SJSA1 (cell line): ENCODE measurements around the gene DOLK. TPM values are rescaled to one million over a fixed set of nuclear protein-coding genes. Genes with fewer than 3 reads are reported as not detected.

Source experiments
- DNase-seq, 2 experiments: peaks; one replicate each; pipeline ENCODE4 v3.0.0-alpha.2; 2015 to 2020; ENCODE audit warnings: low spot score in 2 of 2, low read depth in 1 of 2
- H3K27ac ChIP-seq: fragments of 250-450 bp; sonication (Bioruptor Pico); 2 replicates; pipeline ENCODE4 v1.5.1; 2020; ENCODE audit warnings: mild to moderate bottlenecking, moderate library complexity
- H3K27me3 ChIP-seq: fragments of 250-450 bp; sonication (Bioruptor Pico); replicated peaks from 2 replicates; pipeline ENCODE4 v1.5.1; 2020; ENCODE audit warnings: mild to moderate bottlenecking, moderate library complexity
- H3K36me3 ChIP-seq: fragments of 250-450 bp; sonication (Bioruptor Pico); 2 replicates; pipeline ENCODE4 v1.5.1; 2020; ENCODE audit warnings: mild to moderate bottlenecking
- H3K4me1 ChIP-seq: fragments of 250-450 bp; sonication (Bioruptor Pico); replicated peaks from 2 replicates; pipeline ENCODE4 v1.6.1; 2021; ENCODE audit warnings: mild to moderate bottlenecking
- H3K4me3 ChIP-seq: fragments of 250-450 bp; sonication (Bioruptor Pico); 2 replicates; pipeline ENCODE4 v1.5.1; 2020; ENCODE audit warnings: mild to moderate bottlenecking
- H3K9me3 ChIP-seq: fragments of 250-450 bp; sonication (Bioruptor Pico); replicated peaks from 2 replicates; pipeline ENCODE4 v1.5.1; 2020; ENCODE audit warnings: mild to moderate bottlenecking
- total RNA-seq: library from RNA; depleted of rRNA; stranded (reverse); fragments of >200 nt; shearing (Covaris generic); gene quantifications from 2 replicates; pipeline ENCODE4 v1.2.3, GENCODE V29; 2014

The DOLK gene
- total RNA-seq, 1 experiment from 2014 or later, result 26.6 TPM

- Histone ChIP-seq H3K27ac (no peak overlapping the region), H3K4me3 (no peak overlapping the region), H3K9me3 (no peaks in the 10 kb centered on the region), H3K4me1 (peaks cover 57% of the 10 kb centered on the region), H3K36me3 (peaks cover 80% of the 10 kb centered on the region), H3K27me3 (no peaks in the 10 kb centered on the region)
- no peak for DNase-seq
Measured at GRCh38 chr9:128908372-128908771, 39.0 kb downstream of the DOLK start.

- Histone ChIP-seq H3K27me3 (no peaks in the 10 kb centered on the region), H3K4me3 (no peak overlapping the region), H3K9me3 (no peaks in the 10 kb centered on the region), H3K27ac (no peak overlapping the region), H3K36me3 (peaks cover 80% of the 10 kb centered on the region), H3K4me1 (peaks cover 58% of the 10 kb centered on the region)
- no peak for DNase-seq
Measured at GRCh38 chr9:128906741-128907140, 40.7 kb downstream of the DOLK start.

- no peaks in the 10 kb centered on the region for H3K27me3 ChIP-seq
- H3K36me3 ChIP-seq, result peaks cover 81% of the 10 kb centered on the region
- H3K4me3 ChIP-seq, result no peak overlapping the region
- DNase-seq, result no peak
- H3K9me3 ChIP-seq, result no peaks in the 10 kb centered on the region
- peaks cover 51% of the 10 kb centered on the region for H3K4me1 ChIP-seq
- H3K27ac ChIP-seq, result no peak overlapping the region
Measured at GRCh38 chr9:128905964-128906363, 41.4 kb downstream of the DOLK start.

- Histone ChIP-seq H3K4me1 (peaks cover 32% of the 10 kb centered on the region), H3K27ac (peak overlapping the region; percentile 30), H3K4me3 (no peak overlapping the region), H3K9me3 (no peaks in the 10 kb centered on the region), H3K36me3 (peaks cover 79% of the 10 kb centered on the region), H3K27me3 (no peaks in the 10 kb centered on the region)
- DNase-seq, result peak; percentile 32 to 51
Measured at GRCh38 chr9:128903871-128904620, 43.4 kb downstream of the DOLK start.

- Histone ChIP-seq H3K36me3 (peaks cover 79% of the 10 kb centered on the region), H3K9me3 (no peaks in the 10 kb centered on the region), H3K4me3 (no peak overlapping the region), H3K27ac (no peak overlapping the region), H3K4me1 (peaks cover 29% of the 10 kb centered on the region), H3K27me3 (no peaks in the 10 kb centered on the region)
- DNase-seq, result no peak
Measured at GRCh38 chr9:128903079-128903461, 44.3 kb downstream of the DOLK start.

- no peak overlapping the region for H3K27ac ChIP-seq
- peaks cover 29% of the 10 kb centered on the region for H3K4me1 ChIP-seq
- H3K36me3 ChIP-seq, result peaks cover 79% of the 10 kb centered on the region
- peak in 1 of 2 experiments; percentile 41 for DNase-seq
- no peak overlapping the region for H3K4me3 ChIP-seq
- H3K27me3 ChIP-seq, result no peaks in the 10 kb centered on the region
- H3K9me3 ChIP-seq, result no peaks in the 10 kb centered on the region
Measured at GRCh38 chr9:128902351-128903078, 44.9 kb downstream of the DOLK start.

- Histone ChIP-seq H3K4me3 (no peak overlapping the region), H3K9me3 (no peaks in the 10 kb centered on the region), H3K27me3 (no peaks in the 10 kb centered on the region), H3K4me1 (peaks cover 29% of the 10 kb centered on the region), H3K27ac (no peak overlapping the region), H3K36me3 (peaks cover 79% of the 10 kb centered on the region)
- DNase-seq, result no peak
Measured at GRCh38 chr9:128901822-128902221, 45.6 kb downstream of the DOLK start.

DNA sequence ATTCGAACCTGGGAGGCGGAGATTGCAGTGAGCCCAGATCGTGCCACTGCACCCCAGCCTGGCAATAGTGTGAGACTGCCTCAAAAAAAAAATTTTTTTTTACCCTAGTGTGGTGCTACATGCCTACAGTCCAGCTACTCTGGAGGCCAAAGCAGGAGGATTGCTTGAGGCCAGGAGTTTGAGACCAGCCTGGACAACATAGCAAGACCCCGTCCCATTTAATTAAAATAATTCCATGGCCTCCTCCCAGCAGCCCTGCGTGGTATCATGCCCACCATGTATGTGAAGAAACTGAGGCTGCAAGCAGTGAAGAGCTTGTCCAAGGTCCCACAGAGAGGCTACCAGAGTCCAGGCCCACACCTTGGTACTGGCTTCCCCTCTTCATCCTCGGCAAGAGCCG, 46.0 kb downstream of the DOLK start:
- no peak overlapping the region for H3K27ac ChIP-seq
- H3K9me3 ChIP-seq, result no peaks in the 10 kb centered on the region
- peaks cover 29% of the 10 kb centered on the region for H3K4me1 ChIP-seq
- H3K4me3 ChIP-seq, result no peak overlapping the region
- peaks cover 79% of the 10 kb centered on the region for H3K36me3 ChIP-seq
- no peak for DNase-seq
- no peaks in the 10 kb centered on the region for H3K27me3 ChIP-seq

DNA sequence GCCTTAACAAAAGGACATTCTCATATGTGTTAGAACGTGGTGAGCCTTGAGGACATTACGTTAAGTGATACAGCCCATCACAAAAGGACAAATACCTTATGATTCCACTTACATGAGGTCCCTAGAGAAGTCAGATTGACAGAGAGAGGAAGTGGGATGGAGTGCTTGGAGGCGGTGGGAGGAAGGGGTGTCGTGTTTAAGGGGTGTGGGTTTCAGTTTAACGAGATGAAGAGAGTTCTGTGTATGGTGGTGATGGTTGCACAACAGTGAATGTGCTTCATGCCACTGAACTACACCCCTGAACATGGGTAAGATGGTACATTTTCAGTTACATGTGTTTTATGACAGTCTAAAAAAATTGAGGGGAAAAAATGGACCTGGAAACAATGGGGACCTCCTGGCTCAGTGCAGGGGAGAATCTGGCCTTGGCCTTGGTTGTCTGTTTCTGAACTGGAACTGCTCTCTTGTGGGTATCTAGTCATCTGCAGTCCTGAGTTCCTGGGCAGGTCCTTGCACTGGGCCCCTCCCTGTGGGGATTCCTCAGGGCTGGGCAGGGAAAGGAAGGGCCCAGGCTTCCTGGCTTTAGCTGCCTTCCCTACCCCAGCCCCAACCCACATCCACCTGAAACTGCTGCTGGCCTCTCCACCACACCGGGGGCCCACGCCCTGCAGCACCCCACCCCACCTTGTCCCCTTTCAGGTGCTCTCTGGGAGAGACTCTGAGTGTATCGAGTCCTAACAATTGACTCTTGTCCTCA, 47.7 kb downstream of the DOLK start:
- DNase-seq, result no peak
- Histone ChIP-seq H3K4me1 (peaks cover 29% of the 10 kb centered on the region), H3K27me3 (no peaks in the 10 kb centered on the region), H3K27ac (no peak overlapping the region), H3K4me3 (no peak overlapping the region), H3K36me3 (peaks cover 87% of the 10 kb centered on the region), H3K9me3 (no peaks in the 10 kb centered on the region)

DNA sequence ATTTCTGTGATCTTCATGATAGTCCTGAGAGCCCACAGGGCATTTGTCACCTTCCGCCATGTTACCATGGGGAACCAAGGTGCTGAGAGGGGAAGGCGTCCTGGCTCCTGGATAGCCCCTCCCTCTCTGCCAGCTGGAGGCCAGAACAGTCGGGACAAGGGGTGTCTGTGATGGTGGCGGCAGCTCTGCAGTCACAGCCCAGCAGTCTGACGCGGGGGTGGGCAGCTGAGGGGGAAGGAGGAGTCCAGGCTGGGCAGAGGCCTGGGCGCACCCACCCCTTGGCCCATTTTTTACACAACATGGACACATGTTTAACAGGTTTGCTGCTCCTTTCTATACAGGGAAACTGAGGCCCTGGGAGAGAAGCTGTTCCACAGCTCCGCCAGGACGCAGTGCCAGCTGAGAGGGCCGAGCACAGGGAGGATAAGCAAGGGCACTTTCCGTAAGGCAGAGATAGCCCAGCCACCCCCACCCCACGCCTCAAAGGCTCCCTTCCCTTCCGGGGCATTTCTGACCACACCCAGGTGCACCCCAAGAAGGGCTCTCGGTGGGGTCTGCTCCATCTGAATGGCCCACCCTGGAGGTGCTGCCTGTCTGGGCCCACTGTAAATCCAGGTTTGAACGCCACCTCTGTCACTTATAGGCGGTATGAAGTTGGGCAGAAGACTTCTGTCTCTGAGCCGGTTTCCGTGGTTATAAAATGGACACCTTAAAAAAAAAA, 48.4 kb downstream of the DOLK start:
- H3K4me1 ChIP-seq, result peaks cover 23% of the 10 kb centered on the region
- no peaks in the 10 kb centered on the region for H3K9me3 ChIP-seq
- no peak for DNase-seq
- H3K27ac ChIP-seq, result no peak overlapping the region
- H3K4me3 ChIP-seq, result no peak overlapping the region
- H3K36me3 ChIP-seq, result peaks cover 88% of the 10 kb centered on the region
- no peaks in the 10 kb centered on the region for H3K27me3 ChIP-seq

GRCh38 chr9:128898382-128898781, 49.0 kb downstream of the DOLK start:
- H3K4me1 ChIP-seq, result peaks cover 18% of the 10 kb centered on the region
- no peaks in the 10 kb centered on the region for H3K9me3 ChIP-seq
- H3K27ac ChIP-seq, result no peak overlapping the region
- no peaks in the 10 kb centered on the region for H3K27me3 ChIP-seq
- no peak for DNase-seq
- peaks cover 93% of the 10 kb centered on the region for H3K36me3 ChIP-seq
- no peak overlapping the region for H3K4me3 ChIP-seq

GRCh38 chr9:128895556-128895955, 51.8 kb downstream of the DOLK start:
- H3K4me1 ChIP-seq, result peaks cover 28% of the 10 kb centered on the region
- H3K27me3 ChIP-seq, result no peaks in the 10 kb centered on the region
- no peaks in the 10 kb centered on the region for H3K9me3 ChIP-seq
- H3K27ac ChIP-seq, result no peak overlapping the region
- H3K4me3 ChIP-seq, result no peak overlapping the region
- H3K36me3 ChIP-seq, result peaks cover 100% of the 10 kb centered on the region
- DNase-seq, result no peak
